Measurements from ENCODE around the gene CUTC. TPM values are rescaled to one million over a fixed set of nuclear protein-coding genes. Genes with fewer than 3 reads are reported as not detected.
"Not testable (repeated sequence)": the region's sequence is repeated elsewhere in the genome, so short reads cannot be mapped to it uniquely, and the experiment has no call there.

The CUTC gene
- total RNA-seq, 2 donors from 2014 or later, result 8.6 to 14.8 TPM

DNA sequence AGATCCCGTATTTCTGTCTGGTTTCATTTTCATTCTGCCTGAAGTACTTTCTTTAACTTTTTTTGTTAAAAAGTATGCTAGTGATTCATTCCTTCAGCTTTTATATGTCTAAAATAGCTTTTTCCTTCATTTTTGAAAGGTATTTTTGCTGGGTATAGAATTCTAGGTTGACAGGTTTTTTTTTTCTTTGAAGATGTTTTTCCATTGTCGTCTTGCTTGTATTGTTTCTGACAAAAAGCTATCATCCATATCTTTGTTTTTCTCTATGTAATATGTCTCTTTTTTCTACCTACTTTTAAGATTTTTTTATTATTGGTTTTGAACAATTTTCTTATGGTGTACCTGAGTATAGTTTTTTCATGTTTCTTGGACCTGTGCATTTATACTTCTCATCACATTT is 8.2 kb downstream of the CUTC start:
- Histone ChIP-seq H3K4me1 (no peaks in the 10 kb centered on the region), H3K4me3 (no peak overlapping the region), H3K9me3 (no peaks in the 10 kb centered on the region), H3K27ac (no peak overlapping the region), H3K36me3 (replicated peaks in 1 of 2; ENCODE audit: insufficient read depth in 1 of 2, low read depth in 2 of 2) (peaks cover 12 to 20% of the 10 kb centered on the region in 2 donors), H3K27me3 (no peaks in the 10 kb centered on the region)
- intact Hi-C loops (cut with DNase I), result no loop called here
- DNase-seq, result no peak
- 94 to 95% methylated on average over 2 of the region's 2 CpGs for WGBS, 2 donors
- TF ChIP-seq POLR2A (IDR thresholded peaks at IDR 0.05), result no peak
- no peak for TF ChIP-seq CTCF (IDR thresholded peaks at IDR 0.05)
- ATAC-seq, result no peak

- WGBS, 2 donors, result 98 to 100% methylated on average over 3 of the region's 3 CpGs
- intact Hi-C loops (cut with DNase I), result no loop called here
- no peak overlapping the region for H3K27ac ChIP-seq
- ATAC-seq, result no peak
- H3K9me3 ChIP-seq, result no peaks in the 10 kb centered on the region
- H3K27me3 ChIP-seq, result no peaks in the 10 kb centered on the region
- no peaks in the 10 kb centered on the region for H3K4me1 ChIP-seq
- TF ChIP-seq POLR2A (IDR thresholded peaks at IDR 0.05) (no peak), CTCF (IDR thresholded peaks at IDR 0.05) (no peak)
- DNase-seq, result no peak
- H3K4me3 ChIP-seq, result no peak overlapping the region
- peaks cover 13 to 24% of the 10 kb centered on the region in 2 donors for H3K36me3 ChIP-seq (replicated peaks in 1 of 2; ENCODE audit: insufficient read depth in 1 of 2, low read depth in 2 of 2)
These were observed 9.0 kb downstream of the CUTC start for GRCh38 chr10:99740933-99741559.

GRCh38 chr10:99742254-99742653 is 10.2 kb downstream of the CUTC start:
- Histone ChIP-seq H3K4me3 (no peak overlapping the region), H3K27me3 (no peaks in the 10 kb centered on the region), H3K9me3 (no peaks in the 10 kb centered on the region), H3K36me3 (replicated peaks in 1 of 2; ENCODE audit: insufficient read depth in 1 of 2, low read depth in 2 of 2) (peaks cover 13 to 30% of the 10 kb centered on the region in 2 donors), H3K27ac (no peak overlapping the region), H3K4me1 (no peaks in the 10 kb centered on the region)
- ATAC-seq (no peak), DNase-seq (no peak)
- intact Hi-C loops (cut with DNase I), result no loop called here
- no peak for TF ChIP-seq CTCF (IDR thresholded peaks at IDR 0.05)
- TF ChIP-seq POLR2A (IDR thresholded peaks at IDR 0.05), result no peak

- ATAC-seq, result no peak
- 77 to 84% methylated on average over 2 of the region's 2 CpGs for WGBS, 2 donors
- intact Hi-C loops (cut with DNase I), result no loop called here
- H3K27me3 ChIP-seq, result no peaks in the 10 kb centered on the region
- TF ChIP-seq POLR2A (IDR thresholded peaks at IDR 0.05), result no peak
- TF ChIP-seq CTCF (IDR thresholded peaks at IDR 0.05), result no peak
- no peaks in the 10 kb centered on the region for H3K9me3 ChIP-seq
- H3K4me3 ChIP-seq, result no peak overlapping the region
- DNase-seq, result no peak
- H3K4me1 ChIP-seq, result no peaks in the 10 kb centered on the region
- no peak overlapping the region for H3K27ac ChIP-seq
- peaks cover 13 to 33% of the 10 kb centered on the region in 2 donors for H3K36me3 ChIP-seq (replicated peaks in 1 of 2; ENCODE audit: insufficient read depth in 1 of 2, low read depth in 2 of 2)
These were observed 10.7 kb downstream of the CUTC start for GRCh38 chr10:99742701-99743100.

DNA sequence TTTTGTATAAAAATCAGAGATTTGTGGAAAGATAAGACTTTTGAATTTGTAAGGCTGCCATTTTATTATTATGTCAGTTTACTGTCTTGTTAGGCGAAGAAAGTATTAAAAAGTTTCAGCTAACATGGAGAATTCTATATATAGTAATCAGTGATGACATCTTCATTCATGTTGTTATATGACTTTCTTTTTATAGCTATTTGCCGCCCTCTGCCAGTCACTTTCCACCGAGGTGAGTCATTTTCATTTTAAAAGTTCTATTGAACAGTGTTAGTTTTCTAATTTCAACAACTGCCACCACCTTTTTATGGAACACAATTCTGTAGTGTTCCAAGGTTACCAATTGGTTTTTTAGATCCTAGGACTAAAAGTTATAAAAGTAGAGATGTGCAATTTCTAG is 11.8 kb downstream of the CUTC start:
- Histone ChIP-seq H3K4me3 (no peak overlapping the region), H3K36me3 (replicated peaks in 1 of 2; ENCODE audit: insufficient read depth in 1 of 2, low read depth in 2 of 2) (peaks cover 13 to 38% of the 10 kb centered on the region in 2 donors), H3K27me3 (no peaks in the 10 kb centered on the region), H3K4me1 (no peaks in the 10 kb centered on the region), H3K27ac (no peak overlapping the region), H3K9me3 (no peaks in the 10 kb centered on the region)
- ATAC-seq (no peak), DNase-seq (no peak)
- intact Hi-C loops (cut with DNase I), result no loop called here
- 84 to 94% methylated on average over 3 of the region's 3 CpGs for WGBS, 2 donors
- TF ChIP-seq CTCF (IDR thresholded peaks at IDR 0.05) (no peak), POLR2A (IDR thresholded peaks at IDR 0.05) (no peak)

- ATAC-seq; H3K27ac ChIP-seq; H3K4me3 ChIP-seq; DNase-seq; H3K27me3 ChIP-seq; H3K4me1 ChIP-seq; intact Hi-C loops (cut with DNase I); H3K9me3 ChIP-seq: not testable (repeated sequence)
- 81 to 89% methylated on average over 2 of the region's 2 CpGs for WGBS, 2 donors
- peaks cover 13 to 33% of the 10 kb centered on the region in 2 donors for H3K36me3 ChIP-seq (replicated peaks in 1 of 2; ENCODE audit: insufficient read depth in 1 of 2, low read depth in 2 of 2)
These were observed 14.1 kb downstream of the CUTC start for GRCh38 chr10:99746166-99746565.
